WI38 (cell line): ENCODE results near the gene ALPL.
A peak's percentile ranks its signal among the peaks of the same experiment; 100 is the strongest.

Experiments
- H3K4me3 ChIP-seq: 2 replicates; pipeline ENCODE4 v1.5.1; 2011; ENCODE audit warnings: low read depth, mild to moderate bottlenecking, control low read depth, low read length
- TF ChIP-seq, protein P1 (sequence below): IDR thresholded peaks from 2 replicates; pipeline ENCODE4 v1.5.1; 2012; ENCODE audit warnings: low read depth, mild to moderate bottlenecking, control low read depth, low read length

Gene ALPL

DNA sequence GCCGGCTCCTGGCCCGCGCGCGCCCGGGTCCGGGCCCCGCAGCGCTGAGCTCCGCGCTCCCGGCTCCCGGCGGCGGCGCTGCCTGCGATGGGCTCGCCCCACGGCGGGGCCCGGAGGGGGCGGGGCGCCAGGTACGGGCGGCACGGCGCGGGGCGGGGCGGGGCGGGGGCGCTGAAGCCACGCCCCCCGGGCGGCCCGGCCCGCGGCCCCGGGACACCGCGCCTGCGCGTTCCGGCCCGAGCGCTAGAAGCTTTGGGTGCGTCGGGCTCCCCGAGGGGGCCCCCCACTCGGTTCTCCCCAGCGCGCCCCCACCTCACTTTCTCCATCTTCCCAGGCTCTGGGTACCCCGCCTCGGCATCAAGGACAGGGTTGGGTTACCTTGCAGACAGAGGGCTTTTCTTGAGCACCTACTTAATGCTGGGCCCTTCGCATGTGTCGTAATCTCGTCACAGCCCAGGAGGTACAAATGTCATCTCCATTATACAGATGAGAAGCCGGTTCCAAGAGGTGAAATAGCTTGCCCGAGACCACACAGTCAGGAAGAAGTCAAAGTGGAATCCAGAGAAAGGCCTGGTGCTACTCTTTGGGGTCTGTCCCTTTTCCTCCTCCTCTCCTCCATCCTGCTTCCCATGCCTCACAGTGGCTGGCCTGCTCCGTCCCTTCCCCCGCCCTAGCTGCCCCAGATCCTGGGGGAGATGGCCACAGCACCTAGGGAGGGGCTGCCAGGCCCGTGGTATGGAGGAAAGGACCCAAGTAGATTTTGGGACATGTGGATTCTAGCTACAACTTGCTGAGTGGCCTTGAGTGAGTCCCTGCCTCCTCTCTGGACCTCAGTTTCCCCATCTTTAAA lies 113.5 kb downstream of the ALPL start:
- TF ChIP-seq, protein P1, sequence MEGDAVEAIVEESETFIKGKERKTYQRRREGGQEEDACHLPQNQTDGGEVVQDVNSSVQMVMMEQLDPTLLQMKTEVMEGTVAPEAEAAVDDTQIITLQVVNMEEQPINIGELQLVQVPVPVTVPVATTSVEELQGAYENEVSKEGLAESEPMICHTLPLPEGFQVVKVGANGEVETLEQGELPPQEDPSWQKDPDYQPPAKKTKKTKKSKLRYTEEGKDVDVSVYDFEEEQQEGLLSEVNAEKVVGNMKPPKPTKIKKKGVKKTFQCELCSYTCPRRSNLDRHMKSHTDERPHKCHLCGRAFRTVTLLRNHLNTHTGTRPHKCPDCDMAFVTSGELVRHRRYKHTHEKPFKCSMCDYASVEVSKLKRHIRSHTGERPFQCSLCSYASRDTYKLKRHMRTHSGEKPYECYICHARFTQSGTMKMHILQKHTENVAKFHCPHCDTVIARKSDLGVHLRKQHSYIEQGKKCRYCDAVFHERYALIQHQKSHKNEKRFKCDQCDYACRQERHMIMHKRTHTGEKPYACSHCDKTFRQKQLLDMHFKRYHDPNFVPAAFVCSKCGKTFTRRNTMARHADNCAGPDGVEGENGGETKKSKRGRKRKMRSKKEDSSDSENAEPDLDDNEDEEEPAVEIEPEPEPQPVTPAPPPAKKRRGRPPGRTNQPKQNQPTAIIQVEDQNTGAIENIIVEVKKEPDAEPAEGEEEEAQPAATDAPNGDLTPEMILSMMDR: no peak
- peak overlapping the region; percentile 16; the same call in 1 of the 2 replicates for H3K4me3 ChIP-seq

DNA sequence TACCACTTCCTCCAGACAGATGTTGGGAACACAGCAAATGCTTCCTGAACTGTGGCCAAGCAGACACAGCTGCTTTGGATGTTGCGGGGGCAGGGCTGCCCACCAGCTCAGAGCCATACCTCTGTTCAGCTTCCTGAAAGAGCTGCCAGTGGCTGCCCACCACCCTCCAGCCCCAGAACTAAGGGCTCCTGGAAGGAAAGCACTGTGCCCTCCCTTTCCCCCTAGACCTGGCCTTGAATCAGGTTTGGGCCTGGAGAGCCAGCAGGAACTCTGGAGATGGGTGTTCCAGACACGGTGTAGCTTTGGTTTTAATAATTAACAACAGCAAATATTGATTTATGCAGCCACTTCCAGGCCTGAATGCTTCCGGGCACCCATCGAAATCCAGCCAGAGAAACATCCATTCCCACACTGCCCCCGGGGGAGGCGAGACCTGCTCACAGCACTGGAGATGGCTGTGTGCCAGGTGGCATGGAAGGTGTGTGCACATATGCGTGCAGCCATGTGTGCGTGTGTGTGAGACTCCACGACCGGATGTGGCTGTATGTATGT lies 114.3 kb downstream of the ALPL start:
- TF ChIP-seq, protein P1: no peak
- no peak overlapping the region for H3K4me3 ChIP-seq

DNA sequence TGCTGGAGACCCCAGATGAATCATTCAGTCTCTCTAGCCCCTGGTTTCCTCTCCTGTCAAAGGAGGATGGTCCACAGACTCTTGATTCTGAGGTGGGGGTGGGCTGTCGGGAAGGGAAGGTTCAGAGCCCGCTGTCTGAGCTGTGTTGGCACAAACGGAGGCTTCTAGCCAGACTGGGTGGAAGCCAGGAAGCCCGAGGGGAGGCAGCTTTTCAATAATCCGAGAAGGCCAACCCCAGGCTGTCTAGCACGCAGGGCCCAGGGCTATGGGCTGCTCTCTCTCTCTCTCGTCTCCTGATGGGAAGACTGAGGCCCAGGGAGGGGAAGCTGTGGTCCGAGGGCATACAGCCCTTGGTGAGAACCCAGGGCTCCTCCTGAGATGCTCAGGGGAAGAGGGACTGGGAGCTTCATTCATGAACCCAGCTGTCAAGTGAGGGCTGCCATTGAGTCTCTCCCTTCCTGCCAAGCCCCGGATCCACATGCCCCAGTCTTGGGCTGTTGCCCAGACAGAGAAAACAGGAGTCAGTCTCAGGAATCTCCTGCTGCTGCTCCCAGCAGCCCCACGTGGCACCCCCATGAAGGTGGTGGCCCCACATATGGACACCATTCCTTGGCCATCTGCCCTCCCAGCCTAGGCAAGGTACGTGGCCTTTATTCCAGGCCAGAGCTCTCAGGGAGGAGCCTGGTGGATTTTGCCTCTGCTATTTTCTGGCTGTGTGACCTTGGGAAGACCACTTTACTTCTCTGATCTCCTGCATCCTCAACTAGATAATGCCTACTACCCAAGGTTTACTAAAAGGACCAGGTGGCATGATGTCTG lies 115.6 kb downstream of the ALPL start:
- H3K4me3 ChIP-seq: no peak overlapping the region
- TF ChIP-seq, protein P1: no peak

DNA sequence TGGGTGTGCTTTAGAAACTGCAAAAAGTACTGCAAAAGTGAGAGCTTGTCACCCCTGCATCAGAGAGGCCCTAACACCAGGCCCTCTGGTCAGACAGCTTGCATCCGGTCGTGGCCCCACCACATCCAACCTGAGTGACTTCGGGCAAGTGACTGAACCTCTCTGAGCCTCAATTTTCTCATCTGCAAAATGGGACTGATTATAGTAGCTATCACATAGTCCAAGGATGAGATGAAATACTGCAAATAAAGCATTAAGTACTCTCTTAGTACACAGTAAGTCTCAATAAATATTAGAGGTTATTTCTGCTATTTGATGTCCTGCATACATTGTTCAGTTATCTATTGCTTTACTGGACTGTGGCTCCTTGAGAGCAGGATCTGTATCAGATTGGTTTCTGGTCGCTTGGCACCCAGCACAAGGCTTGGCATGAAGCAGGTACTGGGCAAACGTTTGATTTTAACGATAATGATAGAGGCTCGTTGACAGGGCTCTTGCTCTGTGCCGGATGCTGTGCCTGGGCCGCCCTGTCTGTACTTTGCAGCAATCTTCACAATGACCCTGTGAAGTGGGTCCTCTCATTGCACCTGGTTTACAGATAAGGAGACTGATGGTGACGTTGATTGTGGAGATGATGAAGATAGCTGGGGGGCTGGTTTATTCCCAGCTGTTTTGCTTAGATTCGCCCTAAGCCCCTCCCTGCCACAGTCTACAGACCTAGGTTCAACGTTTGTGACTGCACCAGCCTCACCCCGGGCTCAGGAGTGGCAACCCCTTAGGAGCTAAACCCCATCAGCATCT lies 116.4 kb downstream of the ALPL start:
- no peak overlapping the region for H3K4me3 ChIP-seq
- TF ChIP-seq, protein P1: no peak

DNA sequence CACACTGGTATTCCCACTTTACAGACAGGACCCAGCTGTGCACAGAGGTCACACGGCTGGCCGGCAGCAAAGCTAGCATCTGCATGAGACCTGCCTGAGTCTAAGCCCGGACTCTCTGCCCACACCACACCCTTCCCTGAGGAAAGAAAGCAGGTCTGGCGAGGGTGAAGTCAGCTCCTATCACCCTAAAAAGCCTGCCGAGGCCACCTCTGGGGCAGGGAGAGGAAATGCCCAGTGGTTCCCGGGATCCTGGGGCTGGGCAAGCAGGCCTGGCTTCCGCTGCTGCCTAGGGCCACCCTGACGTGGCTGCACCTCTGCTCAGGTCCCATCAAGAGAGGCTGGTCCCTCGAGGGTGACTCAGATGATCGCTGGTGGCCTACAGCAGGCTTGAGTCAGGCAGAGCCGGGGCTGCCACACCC lies 117.7 kb downstream of the ALPL start:
- TF ChIP-seq, protein P1: no peak

More for the DNA sequence above, 117.7 kb downstream of the ALPL start:
- no peak overlapping the region for H3K4me3 ChIP-seq
